ENCODE results near the gene PIGN. TPM values are rescaled to one million over a fixed set of nuclear protein-coding genes. Genes with fewer than 3 reads are reported as not detected.

Gene PIGN
- polyA plus RNA-seq, 2 donors: 10.5 to 13.7 TPM

- Histone ChIP-seq H3K9me3 (ENCODE audit: control insufficient read depth in 2 of 2, insufficient read depth in 1 of 2, low read depth in 1 of 2, low read length in 1 of 2) (no peaks in the 10 kb centered on the region), H3K4me1 (ENCODE audit: control insufficient read depth in 2 of 2, insufficient read depth in 2 of 2, low read length in 1 of 2) (no peaks in the 10 kb centered on the region), H3K36me3 (ENCODE audit: control insufficient read depth in 2 of 2, insufficient read depth in 2 of 2, low read length in 1 of 2) (no peaks in the 10 kb centered on the region), H3K27me3 (ENCODE audit: control insufficient read depth in 1 of 2, insufficient read depth in 2 of 2, low read length in 2 of 2) (no peaks in the 10 kb centered on the region), H3K4me3 (ENCODE audit: low read depth in 1 of 2, low read length in 2 of 2) (no peak overlapping the region), H3K27ac (ENCODE audit: low read depth in 2 of 2, low read length in 1 of 2) (no peak overlapping the region)
- 43 to 55% methylated on average over 1 of the region's 1 CpG for WGBS, 2 donors
These were observed 58.7 kb downstream of the PIGN start for GRCh38 chr18:62128157-62128556.

DNA sequence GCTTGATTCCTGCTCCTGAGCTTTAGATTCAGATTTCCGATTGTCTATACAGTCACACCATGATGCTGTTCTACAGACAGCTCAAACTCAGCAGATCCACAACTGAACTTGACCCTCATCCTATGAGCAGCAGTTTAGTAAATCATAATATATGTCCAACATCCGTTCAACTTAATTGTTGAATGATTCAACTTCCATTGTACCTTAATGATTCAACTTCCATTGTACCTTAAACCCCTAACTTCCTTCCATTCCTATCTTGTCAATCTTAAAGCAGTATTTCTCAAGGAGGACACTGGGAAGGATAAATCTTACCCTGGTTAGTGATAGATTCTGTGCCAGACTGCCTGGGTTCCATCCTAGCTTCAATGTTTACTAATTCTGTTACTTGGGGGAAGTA is 60.1 kb downstream of the PIGN start:
- Histone ChIP-seq H3K4me1 (ENCODE audit: control insufficient read depth in 2 of 2, insufficient read depth in 2 of 2, low read length in 1 of 2) (no peaks in the 10 kb centered on the region), H3K27ac (ENCODE audit: low read depth in 2 of 2, low read length in 1 of 2) (no peak overlapping the region), H3K9me3 (ENCODE audit: control insufficient read depth in 2 of 2, insufficient read depth in 1 of 2, low read depth in 1 of 2, low read length in 1 of 2) (no peaks in the 10 kb centered on the region), H3K27me3 (ENCODE audit: control insufficient read depth in 1 of 2, insufficient read depth in 2 of 2, low read length in 2 of 2) (no peaks in the 10 kb centered on the region), H3K4me3 (ENCODE audit: low read depth in 1 of 2, low read length in 2 of 2) (no peak overlapping the region), H3K36me3 (ENCODE audit: control insufficient read depth in 2 of 2, insufficient read depth in 2 of 2, low read length in 1 of 2) (peaks cover 0 to 2% of the 10 kb centered on the region in 2 donors)
- 77 to 87% methylated on average over 2 of the region's 2 CpGs for WGBS, 2 donors

GRCh38 chr18:62125702-62126101 is 61.2 kb downstream of the PIGN start:
- no peaks in the 10 kb centered on the region for H3K4me1 ChIP-seq (ENCODE audit: control insufficient read depth in 2 of 2, insufficient read depth in 2 of 2, low read length in 1 of 2)
- WGBS, 2 donors: 95 to 97% methylated on average over 2 of the region's 2 CpGs
- H3K36me3 ChIP-seq (ENCODE audit: control insufficient read depth in 2 of 2, insufficient read depth in 2 of 2, low read length in 1 of 2): peaks cover 0 to 2% of the 10 kb centered on the region in 2 donors
- H3K9me3 ChIP-seq (ENCODE audit: control insufficient read depth in 2 of 2, insufficient read depth in 1 of 2, low read depth in 1 of 2, low read length in 1 of 2): no peaks in the 10 kb centered on the region
- H3K27me3 ChIP-seq (ENCODE audit: control insufficient read depth in 1 of 2, insufficient read depth in 2 of 2, low read length in 2 of 2): no peaks in the 10 kb centered on the region
- no peak overlapping the region for H3K27ac ChIP-seq (ENCODE audit: low read depth in 2 of 2, low read length in 1 of 2)
- H3K4me3 ChIP-seq (ENCODE audit: low read depth in 1 of 2, low read length in 2 of 2): no peak overlapping the region

DNA sequence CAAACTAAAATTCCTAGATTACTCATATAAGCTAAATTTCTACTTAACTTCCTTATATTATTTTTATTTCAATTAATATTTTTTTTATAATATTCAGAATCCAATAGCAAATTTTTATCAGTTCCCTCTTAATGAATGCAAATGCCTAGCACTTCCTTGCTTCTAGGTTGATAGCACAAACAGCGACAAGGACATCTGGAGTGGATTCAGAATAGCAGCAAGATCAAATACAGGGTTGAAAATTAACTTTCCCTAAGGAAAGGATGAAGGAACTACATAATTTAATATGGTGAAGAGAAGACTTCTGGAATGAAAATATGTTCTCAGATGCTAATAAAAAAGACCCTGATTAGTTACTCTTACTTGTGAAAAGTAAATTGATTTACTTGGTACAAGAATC is 64.5 kb downstream of the PIGN start:
- Histone ChIP-seq H3K4me1 (ENCODE audit: control insufficient read depth in 2 of 2, insufficient read depth in 2 of 2, low read length in 1 of 2) (no peaks in the 10 kb centered on the region), H3K27me3 (ENCODE audit: control insufficient read depth in 1 of 2, insufficient read depth in 2 of 2, low read length in 2 of 2) (no peaks in the 10 kb centered on the region), H3K27ac (ENCODE audit: low read depth in 2 of 2, low read length in 1 of 2) (no peak overlapping the region), H3K4me3 (ENCODE audit: low read depth in 1 of 2, low read length in 2 of 2) (no peak overlapping the region), H3K36me3 (ENCODE audit: control insufficient read depth in 2 of 2, insufficient read depth in 2 of 2, low read length in 1 of 2) (peaks cover 0 to 2% of the 10 kb centered on the region in 2 donors), H3K9me3 (ENCODE audit: control insufficient read depth in 2 of 2, insufficient read depth in 1 of 2, low read depth in 1 of 2, low read length in 1 of 2) (no peaks in the 10 kb centered on the region)
- WGBS, 2 donors: 81 to 96% methylated on average over 1 of the region's 1 CpG

- peaks cover 0 to 2% of the 10 kb centered on the region in 2 donors for H3K36me3 ChIP-seq (ENCODE audit: control insufficient read depth in 2 of 2, insufficient read depth in 2 of 2, low read length in 1 of 2)
- H3K27ac ChIP-seq (ENCODE audit: low read depth in 2 of 2, low read length in 1 of 2): no peak overlapping the region
- H3K27me3 ChIP-seq (ENCODE audit: control insufficient read depth in 1 of 2, insufficient read depth in 2 of 2, low read length in 2 of 2): no peaks in the 10 kb centered on the region
- 100% methylated on average over 1 of the region's 1 CpG for WGBS, 2 donors
- H3K9me3 ChIP-seq (ENCODE audit: control insufficient read depth in 2 of 2, insufficient read depth in 1 of 2, low read depth in 1 of 2, low read length in 1 of 2): no peaks in the 10 kb centered on the region
- no peaks in the 10 kb centered on the region for H3K4me1 ChIP-seq (ENCODE audit: control insufficient read depth in 2 of 2, insufficient read depth in 2 of 2, low read length in 1 of 2)
- no peak overlapping the region for H3K4me3 ChIP-seq (ENCODE audit: low read depth in 1 of 2, low read length in 2 of 2)
These were observed 67.0 kb downstream of the PIGN start for GRCh38 chr18:62119884-62120283.

DNA sequence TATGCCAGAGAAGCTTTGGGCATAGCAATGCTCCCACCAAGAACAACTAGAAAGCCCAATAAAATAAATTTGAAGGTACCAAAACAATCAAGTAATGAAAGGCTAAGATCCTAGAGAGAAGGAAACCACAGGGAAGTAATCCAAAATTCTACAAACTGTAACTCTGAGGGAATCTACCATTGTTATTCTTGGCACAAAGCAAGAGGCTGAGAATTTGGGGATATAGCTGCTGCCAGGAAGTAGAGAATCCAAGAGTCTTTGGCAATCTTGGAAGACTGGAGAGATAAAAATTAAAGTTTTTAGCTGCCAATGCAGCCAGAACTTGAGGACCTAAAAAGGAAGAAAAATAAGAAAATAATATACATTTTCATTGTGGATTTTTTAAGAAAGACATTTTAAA is 68.5 kb downstream of the PIGN start:
- Histone ChIP-seq H3K27me3 (ENCODE audit: control insufficient read depth in 1 of 2, insufficient read depth in 2 of 2, low read length in 2 of 2) (no peaks in the 10 kb centered on the region), H3K36me3 (ENCODE audit: control insufficient read depth in 2 of 2, insufficient read depth in 2 of 2, low read length in 1 of 2) (peaks cover 0 to 2% of the 10 kb centered on the region in 2 donors), H3K27ac (ENCODE audit: low read depth in 2 of 2, low read length in 1 of 2) (no peak overlapping the region), H3K4me3 (ENCODE audit: low read depth in 1 of 2, low read length in 2 of 2) (no peak overlapping the region), H3K9me3 (ENCODE audit: control insufficient read depth in 2 of 2, insufficient read depth in 1 of 2, low read depth in 1 of 2, low read length in 1 of 2) (no peaks in the 10 kb centered on the region), H3K4me1 (ENCODE audit: control insufficient read depth in 2 of 2, insufficient read depth in 2 of 2, low read length in 1 of 2) (no peaks in the 10 kb centered on the region)

- Histone ChIP-seq H3K36me3 (ENCODE audit: control insufficient read depth in 2 of 2, insufficient read depth in 2 of 2, low read length in 1 of 2) (no peaks in the 10 kb centered on the region), H3K9me3 (ENCODE audit: control insufficient read depth in 2 of 2, insufficient read depth in 1 of 2, low read depth in 1 of 2, low read length in 1 of 2) (no peaks in the 10 kb centered on the region), H3K4me1 (ENCODE audit: control insufficient read depth in 2 of 2, insufficient read depth in 2 of 2, low read length in 1 of 2) (no peaks in the 10 kb centered on the region), H3K27ac (ENCODE audit: low read depth in 2 of 2, low read length in 1 of 2) (no peak overlapping the region), H3K4me3 (ENCODE audit: low read depth in 1 of 2, low read length in 2 of 2) (no peak overlapping the region), H3K27me3 (ENCODE audit: control insufficient read depth in 1 of 2, insufficient read depth in 2 of 2, low read length in 2 of 2) (no peaks in the 10 kb centered on the region)
- 79 to 80% methylated on average over 1 of the region's 1 CpG for WGBS, 2 donors
These were observed 77.2 kb downstream of the PIGN start for GRCh38 chr18:62109676-62110075.

GRCh38 chr18:62107881-62108280 is 79.0 kb downstream of the PIGN start:
- 97 to 98% methylated on average over 1 of the region's 1 CpG for WGBS, 2 donors
- H3K36me3 ChIP-seq (ENCODE audit: control insufficient read depth in 2 of 2, insufficient read depth in 2 of 2, low read length in 1 of 2): no peaks in the 10 kb centered on the region
- no peak overlapping the region for H3K4me3 ChIP-seq (ENCODE audit: low read depth in 1 of 2, low read length in 2 of 2)
- no peaks in the 10 kb centered on the region for H3K27me3 ChIP-seq (ENCODE audit: control insufficient read depth in 1 of 2, insufficient read depth in 2 of 2, low read length in 2 of 2)
- no peaks in the 10 kb centered on the region for H3K9me3 ChIP-seq (ENCODE audit: control insufficient read depth in 2 of 2, insufficient read depth in 1 of 2, low read depth in 1 of 2, low read length in 1 of 2)
- no peaks in the 10 kb centered on the region for H3K4me1 ChIP-seq (ENCODE audit: control insufficient read depth in 2 of 2, insufficient read depth in 2 of 2, low read length in 1 of 2)
- H3K27ac ChIP-seq (ENCODE audit: low read depth in 2 of 2, low read length in 1 of 2): no peak overlapping the region

DNA sequence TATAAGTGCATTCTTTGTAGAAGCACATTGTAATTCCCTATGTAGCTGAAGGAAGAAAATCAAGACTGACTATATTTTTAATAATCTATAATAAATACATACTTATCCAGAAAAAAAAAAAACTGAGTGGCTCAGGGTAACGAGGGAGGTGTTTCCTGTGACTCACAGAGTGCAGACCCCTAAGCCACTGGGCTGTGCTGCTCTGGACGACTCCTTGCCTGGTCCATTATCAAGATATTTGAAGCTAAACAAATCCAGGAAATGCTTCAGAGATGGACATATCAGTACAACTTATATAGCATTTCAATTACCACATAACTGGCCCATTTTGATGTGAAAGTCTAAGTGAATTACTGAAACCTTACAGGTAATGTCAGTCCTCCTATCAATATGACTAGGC is 80.6 kb downstream of the PIGN start:
- Histone ChIP-seq H3K4me3 (ENCODE audit: low read depth in 1 of 2, low read length in 2 of 2) (no peak overlapping the region), H3K27me3 (ENCODE audit: control insufficient read depth in 1 of 2, insufficient read depth in 2 of 2, low read length in 2 of 2) (no peaks in the 10 kb centered on the region), H3K4me1 (ENCODE audit: control insufficient read depth in 2 of 2, insufficient read depth in 2 of 2, low read length in 1 of 2) (no peaks in the 10 kb centered on the region), H3K27ac (ENCODE audit: low read depth in 2 of 2, low read length in 1 of 2) (no peak overlapping the region), H3K36me3 (ENCODE audit: control insufficient read depth in 2 of 2, insufficient read depth in 2 of 2, low read length in 1 of 2) (no peaks in the 10 kb centered on the region), H3K9me3 (ENCODE audit: control insufficient read depth in 2 of 2, insufficient read depth in 1 of 2, low read depth in 1 of 2, low read length in 1 of 2) (no peaks in the 10 kb centered on the region)
- 83 to 84% methylated on average over 2 of the region's 2 CpGs for WGBS, 2 donors

DNA sequence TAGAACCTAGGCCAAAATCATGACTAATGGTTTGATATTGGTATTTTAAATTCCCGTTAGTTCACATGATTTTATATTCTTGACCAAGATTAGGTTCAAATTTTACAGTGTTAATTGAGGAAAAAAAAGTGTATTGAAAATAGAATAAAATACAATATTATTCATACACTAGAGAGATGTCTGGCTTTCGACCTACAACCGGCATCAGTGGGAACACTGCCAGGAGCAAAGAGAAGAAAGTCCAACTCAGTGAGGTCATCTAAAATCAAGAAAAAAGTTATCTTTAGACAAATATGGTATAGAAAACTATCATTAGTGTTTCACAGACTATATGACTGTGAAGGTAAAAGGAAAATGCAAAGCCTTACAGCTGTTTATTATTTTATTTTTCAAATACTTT is 81.5 kb downstream of the PIGN start:
- no peaks in the 10 kb centered on the region for H3K4me1 ChIP-seq (ENCODE audit: control insufficient read depth in 2 of 2, insufficient read depth in 2 of 2, low read length in 1 of 2)
- no peak overlapping the region for H3K4me3 ChIP-seq (ENCODE audit: low read depth in 1 of 2, low read length in 2 of 2)
- no peaks in the 10 kb centered on the region for H3K9me3 ChIP-seq (ENCODE audit: control insufficient read depth in 2 of 2, insufficient read depth in 1 of 2, low read depth in 1 of 2, low read length in 1 of 2)
- H3K36me3 ChIP-seq (ENCODE audit: control insufficient read depth in 2 of 2, insufficient read depth in 2 of 2, low read length in 1 of 2): no peaks in the 10 kb centered on the region
- H3K27ac ChIP-seq (ENCODE audit: low read depth in 2 of 2, low read length in 1 of 2): no peak overlapping the region
- 74 to 84% methylated on average over 3 of the region's 3 CpGs for WGBS, 2 donors
- no peaks in the 10 kb centered on the region for H3K27me3 ChIP-seq (ENCODE audit: control insufficient read depth in 1 of 2, insufficient read depth in 2 of 2, low read length in 2 of 2)

Data from esophagus (tissue), 2 donors.